GM12878 (cell line): ENCODE measurements around the gene DAZAP1. TPM values are rescaled to one million over a fixed set of nuclear protein-coding genes. Genes with fewer than 3 reads are reported as not detected.

Source experiments
- ATAC-seq: fragments of 200-7000 bp; cut with Tn5 transposase; 3 replicates; pipeline ENCODE4 v1.9.1; 2020; ENCODE audit warnings: mild to moderate bottlenecking, moderate library complexity
- BruUV-seq: library from RNA; stranded (reverse); fragments of 400-500 nt; replicated peaks from 2 replicates; lab custom pipeline; 2021; lab: Mats Ljungman, UMichigan
- CTCF ChIA-PET: fragments of 300-600 bp; sonication (Branson Sonifier 250); formaldehyde crosslinking; extraction: SDS; loops from one replicate; lab custom pipeline; 2021; ENCODE audit warnings: inconsistent platforms; lab: Yijun Ruan, JAX
- POLR2A ChIA-PET: fragments of 350-600 bp; formaldehyde crosslinking; extraction: SDS; loops from one replicate; lab custom pipeline; 2021; ENCODE audit warnings: inconsistent platforms; lab: Charles Lee
- RAD21 ChIA-PET: fragments of 300-600 bp; sonication (Branson Sonifier 250); formaldehyde crosslinking; loops from one replicate; lab custom pipeline; 2023; ENCODE audit warnings: antibody characterized with exemption; ENCODE audit not compliant: unreplicated experiment; lab: Charles Lee
- SMC1A ChIA-PET: fragments of 300-600 bp; sonication (Branson Sonifier 250); formaldehyde crosslinking; loops from one replicate; lab custom pipeline; 2023; ENCODE audit not compliant: unreplicated experiment, uncharacterized antibody; lab: Charles Lee
- DNase-seq: peaks from one replicate; pipeline ENCODE4 v3.0.0-alpha.2; 2011; ENCODE audit warnings: low read depth, low spot score
- FAIRE-seq: peaks from 3 replicates; lab custom pipeline; 2011; peaks lifted over from hg19 to GRCh38; lab: Jason Lieb, UNC
- H2AFZ ChIP-seq: 2 replicates; pipeline ENCODE4 v1.6.0; 2011; ENCODE audit warnings: low read depth, low read length, control low read depth; ENCODE audit not compliant: control insufficient read depth
- H3K27ac ChIP-seq: 2 replicates; pipeline ENCODE4 v1.5.1; 2011; ENCODE audit warnings: control low read depth; ENCODE audit not compliant: control insufficient read depth, insufficient read depth
- H3K27me3 ChIP-seq, 2 experiments: replicated peaks in 1 of 2; 2 replicates each; pipeline versions ENCODE4 v1.6.0 to v1.6.1; 2011; ENCODE audit warnings: low read length in 1 of 2; ENCODE audit not compliant: control insufficient read depth in 2 of 2, insufficient read depth in 2 of 2
- H3K36me3 ChIP-seq, 2 experiments: 2 replicates each; pipeline ENCODE4 v1.5.1; 2011; ENCODE audit warnings: low read length in 1 of 2; ENCODE audit not compliant: control insufficient read depth in 2 of 2, insufficient read depth in 2 of 2
- H3K4me1 ChIP-seq: 2 replicates; pipeline ENCODE4 v1.6.1; 2011; ENCODE audit warnings: mild to moderate bottlenecking, low read length, moderate library complexity, mixed read lengths; ENCODE audit not compliant: control insufficient read depth, insufficient read depth
- H3K4me2 ChIP-seq: 2 replicates; pipeline ENCODE4 v1.6.0; 2011; ENCODE audit warnings: control low read depth; ENCODE audit not compliant: control insufficient read depth, insufficient read depth
- H3K4me3 ChIP-seq: fragments of 200-600 bp; sonication (generic); 2 replicates; pipeline ENCODE4 v1.5.1; 2016
- H3K79me2 ChIP-seq: 2 replicates; pipeline ENCODE4 v1.6.0; 2011; ENCODE audit warnings: low read length; ENCODE audit not compliant: control insufficient read depth, insufficient read depth
- H3K9ac ChIP-seq: 2 replicates; pipeline ENCODE4 v1.8.0; 2011; ENCODE audit warnings: low read length, control low read depth, mixed read lengths; ENCODE audit not compliant: control insufficient read depth, insufficient read depth
- H3K9me3 ChIP-seq: replicated peaks from 3 replicates; pipeline ENCODE4 v1.5.1; 2011; ENCODE audit warnings: mild to moderate bottlenecking, low read length; ENCODE audit not compliant: control insufficient read depth, insufficient read depth
- H4K20me1 ChIP-seq: 2 replicates; pipeline ENCODE4 v1.6.0; 2011; ENCODE audit not compliant: control insufficient read depth, insufficient read depth
- ASH2L ChIP-seq: fragments of 300-600, 200-600 bp; sonication (generic); IDR thresholded peaks from 2 replicates; pipeline ENCODE4 v1.6.1; 2017; ENCODE audit warnings: low read depth, mild to moderate bottlenecking, borderline replicate concordance
- ATF7 ChIP-seq: fragments of 450-650 bp; IDR thresholded peaks from 2 replicates; pipeline ENCODE4 v1.6.1; 2016; ENCODE audit warnings: low read depth, mild to moderate bottlenecking
- CBX5 ChIP-seq: sonication (generic); IDR thresholded peaks from 2 replicates; pipeline ENCODE4 v1.6.1; 2016; ENCODE audit warnings: low read depth, moderate library complexity, mild to moderate bottlenecking, inconsistent platforms
- ETV6 ChIP-seq, 2 experiments: fragments of 450-650 bp in 1 of 2; IDR thresholded peaks in 1 of 2; conservative IDR thresholded peaks in 1 of 2; 2 replicates each; pipeline ENCODE4 v1.6.1; 2014; ENCODE audit warnings: antibody characterized with exemption in 1 of 2, borderline replicate concordance in 1 of 2, low read depth in 1 of 2, mild to moderate bottlenecking in 1 of 2, moderate library complexity in 1 of 2
- FOS ChIP-seq: IDR thresholded peaks from 3 replicates; pipeline ENCODE4 v1.6.1; 2011; ENCODE audit warnings: borderline replicate concordance; ENCODE audit not compliant: insufficient read length; ENCODE audit errors: extremely low read depth
- FOXK2 ChIP-seq: fragments of 450-650 bp; IDR thresholded peaks from 2 replicates; pipeline ENCODE4 v1.6.1; 2017; ENCODE audit warnings: mild to moderate bottlenecking, moderate library complexity
- HDAC2 ChIP-seq: fragments of 200-600 bp; sonication (generic); IDR thresholded peaks from 2 replicates; pipeline ENCODE4 v1.6.1; 2017
- IRF5 ChIP-seq: fragments of 450-650 bp; IDR thresholded peaks from 2 replicates; pipeline ENCODE4 v1.6.1; 2017; ENCODE audit warnings: borderline replicate concordance
- MEF2B ChIP-seq: fragments of 450-650 bp; IDR thresholded peaks from 2 replicates; pipeline ENCODE4 v1.6.1; 2018; ENCODE audit warnings: mild to moderate bottlenecking, moderate library complexity; ENCODE audit not compliant: partially characterized antibody, poor library complexity, severe bottlenecking
- NFIC ChIP-seq: IDR thresholded peaks from 2 replicates; pipeline ENCODE4 v1.6.1; 2012; ENCODE audit warnings: low read depth, mild to moderate bottlenecking, inconsistent platforms, low read length, moderate library complexity
- NFXL1 ChIP-seq: fragments of 450-650 bp; IDR thresholded peaks from 2 replicates; pipeline ENCODE4 v1.6.1; 2017; ENCODE audit warnings: antibody characterized with exemption, mild to moderate bottlenecking, borderline replicate concordance
- PML ChIP-seq: IDR thresholded peaks from 2 replicates; pipeline ENCODE4 v1.6.1; 2012; ENCODE audit warnings: low read length, inconsistent platforms
- POLR2A ChIP-seq: IDR thresholded peaks from 2 replicates; pipeline ENCODE4 v1.6.1; 2011; ENCODE audit warnings: low read depth, mild to moderate bottlenecking, low read length
- POLR2AphosphoS5 ChIP-seq: IDR thresholded peaks from 2 replicates; pipeline ENCODE4 v1.6.1; 2011; ENCODE audit warnings: mild to moderate bottlenecking, low read length, inconsistent platforms
- RELA ChIP-seq: fragments of 450-650 bp; IDR thresholded peaks from 2 replicates; pipeline ENCODE4 v1.8.0; 2014; ENCODE audit warnings: borderline replicate concordance; ENCODE audit not compliant: partially characterized antibody
- STAT3 ChIP-seq: IDR thresholded peaks from 2 replicates; pipeline ENCODE4 v1.6.1; 2011; ENCODE audit warnings: low read depth, low read length, improper control_type of control experiment
- WGBS: methylation state at CpG from one replicate; pipeline ENCODE4 v1.1.6; 2016; ENCODE audit warnings: low lambda C conversion rate; ENCODE audit not compliant: insufficient replicate concordance, insufficient coverage; ENCODE audit errors: missing lambda C conversion rate; 5-methylcytosine and 5-hydroxymethylcytosine counted together
- in situ Hi-C: fragments of 300-500 bp; cut with MboI; formaldehyde crosslinking; loops from 9 replicates; pipeline ENCODE4 v1.14.3; 2018; ENCODE audit warnings: mixed read lengths
- intact Hi-C: fragments of 100-400 bp; cut with micrococcal nuclease; formaldehyde crosslinking; loops from one replicate; pipeline ENCODE4 v1.14.2; 2022; ENCODE audit not compliant: unreplicated experiment
- polyA plus RNA-seq, 11 experiments: library from polyadenylated mRNA; depleted of rRNA in 4 of 11; unstranded in 6 of 11; stranded (reverse) in 5 of 11; fragments of >200 nt; fragmentation: Nextera tagmentation in 4 of 11; fragmentation: Illumina TruSeq in 1 of 11; extraction: Ambion mirVana in 4 of 11; extraction: Trizol in 1 of 11; gene quantifications; 1 replicate in 1 of 11; 2 replicates in 10 of 11; pipeline versions ENCODE4 v1.2.1 to v1.2.3, GENCODE V29; 2011 to 2016; ENCODE audit warnings: inconsistent platforms in 2 of 11, missing spikeins in 2 of 11, low read depth in 1 of 11
- total RNA-seq, 4 experiments: library from RNA; depleted of rRNA in 3 of 4; stranded (reverse); fragments of >200 nt in 3 of 4; fragmentation: Illumina TruSeq in 1 of 4; extraction: Trizol in 1 of 4; gene quantifications; 2 replicates each; pipeline versions ENCODE4 v1.2.1 to v1.2.3, GENCODE V29; 2013 to 2021

DAZAP1 gene
- total and polyA plus RNA-seq, 10 of the 15 experiments (the other 5 are each of a cell fraction or from before 2014, with no cell fraction given): 9.9 to 240 (median 92.3) TPM

- POLR2A ChIA-PET: interaction anchor here (0.5 kb wide), 1 partner anchor 301 kb away, joined by 4 read pairs; no protein-coding TSS in a partner anchor
- no peaks in the 10 kb centered on the region for H3K79me2 ChIP-seq
- intact Hi-C loops: no loop called here
- SMC1A ChIA-PET: no interaction called here
- no peaks in the 10 kb centered on the region for H3K4me1 ChIP-seq
- peaks cover 6 to 7% of the 10 kb centered on the region in 2 experiments for H3K36me3 ChIP-seq
- DNase-seq: no peak
- H3K4me2 ChIP-seq: no peak overlapping the region
- TF ChIP-seq IRF5 (no peak), POLR2AphosphoS5 (0 out of 2 replicates have a peak, but pooled peaks have one; percentile 54)
- TF ChIP-seq, all 136 proteins: peak for 1
- Histone ChIP-seq H3K27me3 (no peaks in the 10 kb centered on the region), H4K20me1 (no peaks in the 10 kb centered on the region), H3K9me3 (no peaks in the 10 kb centered on the region), H3K4me3 (no peak overlapping the region), H3K9ac (no peak overlapping the region), H3K27ac (no peak overlapping the region), H2AFZ (no peak overlapping the region)
- CTCF ChIA-PET: no interaction called here
- no peak for ATAC-seq
- WGBS: 78% methylated on average over 17 of the region's 17 CpGs
- in situ Hi-C loops: no loop called here
- no TSS peak for BruUV-seq
- FAIRE-seq: no peak
- RAD21 ChIA-PET: no interaction called here
Observed at GRCh38 chr19:1393841-1394240, 13.5 kb upstream of the DAZAP1 start.

GRCh38 chr19:1394252-1395193 is 12.9 kb upstream of the DAZAP1 start:
- no peak overlapping the region for H3K4me2 ChIP-seq
- peaks cover 1% of the 10 kb centered on the region in 2 experiments for H3K36me3 ChIP-seq
- no peaks in the 10 kb centered on the region for H3K4me1 ChIP-seq
- RAD21 ChIA-PET: no interaction called here
- 87% methylated on average over 27 of the region's 43 CpGs for WGBS
- no peaks in the 10 kb centered on the region for H3K27me3 ChIP-seq
- in situ Hi-C loops (no loop called here), intact Hi-C loops (no loop called here)
- H3K79me2 ChIP-seq: no peaks in the 10 kb centered on the region
- CTCF ChIA-PET: no interaction called here
- SMC1A ChIA-PET: no interaction called here
- BruUV-seq: no TSS peak
- no peak for FAIRE-seq
- no peak overlapping the region for H3K27ac ChIP-seq
- H2AFZ ChIP-seq: no peak overlapping the region
- POLR2A ChIA-PET: no interaction called here
- H3K9me3 ChIP-seq: no peaks in the 10 kb centered on the region
- no peak for ATAC-seq
- no peak overlapping the region for H3K9ac ChIP-seq
- no peak overlapping the region for H3K4me3 ChIP-seq
- DNase-seq: no peak
- no peaks in the 10 kb centered on the region for H4K20me1 ChIP-seq
- TF ChIP-seq MEF2B: peak; percentile 29
- no peak for TF ChIP-seq STAT3
- no peak for TF ChIP-seq FOXK2
- TF ChIP-seq ETV6 (conservative IDR thresholded peaks at IDR 0.05 in 1 of 2, IDR thresholded peaks at IDR 0.05 in 1 of 2; ENCODE audit: borderline replicate concordance in 1 of 2, low read depth in 1 of 2): no peak
- TF ChIP-seq CBX5: no peak
- TF ChIP-seq ASH2L: no peak
- TF ChIP-seq NFXL1: peak; percentile 76; the same call in 1 of the 2 replicates
- TF ChIP-seq RELA: no peak
- TF ChIP-seq FOS: no peak
- TF ChIP-seq PML: no peak
- TF ChIP-seq ATF7: no peak
- TF ChIP-seq HDAC2: no peak
- peak; percentile 40; the same call in 1 of the 2 replicates for TF ChIP-seq POLR2A
- no peak for TF ChIP-seq NFIC
